SJSA1 (cell line): Measurements from ENCODE around the gene RING1. TPM values are rescaled to one million over a fixed set of nuclear protein-coding genes. Genes with fewer than 3 reads are reported as not detected.

Experiments used
- DNase-seq, 2 experiments: peaks; one replicate each; pipeline ENCODE4 v3.0.0-alpha.2; 2015 to 2020; ENCODE audit warnings: low spot score in 2 of 2, low read depth in 1 of 2
- H3K27ac ChIP-seq: fragments of 250-450 bp; sonication (Bioruptor Pico); 2 replicates; pipeline ENCODE4 v1.5.1; 2020; ENCODE audit warnings: mild to moderate bottlenecking, moderate library complexity
- H3K27me3 ChIP-seq: fragments of 250-450 bp; sonication (Bioruptor Pico); replicated peaks from 2 replicates; pipeline ENCODE4 v1.5.1; 2020; ENCODE audit warnings: mild to moderate bottlenecking, moderate library complexity
- H3K36me3 ChIP-seq: fragments of 250-450 bp; sonication (Bioruptor Pico); 2 replicates; pipeline ENCODE4 v1.5.1; 2020; ENCODE audit warnings: mild to moderate bottlenecking
- H3K4me1 ChIP-seq: fragments of 250-450 bp; sonication (Bioruptor Pico); replicated peaks from 2 replicates; pipeline ENCODE4 v1.6.1; 2021; ENCODE audit warnings: mild to moderate bottlenecking
- H3K4me3 ChIP-seq: fragments of 250-450 bp; sonication (Bioruptor Pico); 2 replicates; pipeline ENCODE4 v1.5.1; 2020; ENCODE audit warnings: mild to moderate bottlenecking
- H3K9me3 ChIP-seq: fragments of 250-450 bp; sonication (Bioruptor Pico); replicated peaks from 2 replicates; pipeline ENCODE4 v1.5.1; 2020; ENCODE audit warnings: mild to moderate bottlenecking
- total RNA-seq: library from RNA; depleted of rRNA; stranded (reverse); fragments of >200 nt; shearing (Covaris generic); gene quantifications from 2 replicates; pipeline ENCODE4 v1.2.3, GENCODE V29; 2014

Gene RING1
- total RNA-seq, 1 experiment from 2014 or later = 32.5 TPM

DNA sequence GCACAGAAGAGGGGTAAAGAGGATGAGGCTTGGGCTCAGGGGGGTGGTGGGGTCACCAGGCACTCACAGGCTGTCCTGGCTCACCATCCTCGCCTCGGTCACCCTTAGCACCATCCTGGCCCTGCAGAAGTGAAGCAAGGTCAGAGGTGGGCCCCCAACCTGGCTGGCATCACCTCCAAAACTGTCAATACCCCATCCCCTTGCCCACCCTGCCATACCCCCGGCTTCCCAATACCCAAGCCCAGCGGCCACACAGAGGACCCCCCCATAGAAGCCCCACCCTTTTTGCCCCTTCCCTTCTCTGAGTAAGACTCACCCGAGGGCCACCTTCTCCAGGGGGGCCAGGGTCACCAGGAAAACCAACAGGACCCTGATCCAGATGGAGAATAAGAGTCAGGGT, 39.7 kb upstream of the RING1 start:
- no peaks in the 10 kb centered on the region for H3K4me1 ChIP-seq
- no peak overlapping the region for H3K27ac ChIP-seq
- H3K9me3 ChIP-seq = no peaks in the 10 kb centered on the region
- no peaks in the 10 kb centered on the region for H3K27me3 ChIP-seq
- no peaks in the 10 kb centered on the region for H3K36me3 ChIP-seq
- H3K4me3 ChIP-seq = no peak overlapping the region
- no peak for DNase-seq

GRCh38 chr6:33169291-33170175, 38.8 kb upstream of the RING1 start:
- H3K4me1 ChIP-seq = no peaks in the 10 kb centered on the region
- H3K9me3 ChIP-seq = no peaks in the 10 kb centered on the region
- H3K27ac ChIP-seq = no peak overlapping the region
- no peaks in the 10 kb centered on the region for H3K27me3 ChIP-seq
- DNase-seq = no peak
- H3K36me3 ChIP-seq = no peaks in the 10 kb centered on the region
- no peak overlapping the region for H3K4me3 ChIP-seq

- Histone ChIP-seq H3K4me3 (no peak overlapping the region), H3K4me1 (no peaks in the 10 kb centered on the region), H3K36me3 (no peaks in the 10 kb centered on the region), H3K27ac (no peak overlapping the region), H3K27me3 (no peaks in the 10 kb centered on the region), H3K9me3 (no peaks in the 10 kb centered on the region)
- no peak for DNase-seq
Measured at GRCh38 chr6:33170176-33171015, 37.9 kb upstream of the RING1 start.

- Histone ChIP-seq H3K9me3 (no peaks in the 10 kb centered on the region), H3K4me3 (no peak overlapping the region), H3K36me3 (no peaks in the 10 kb centered on the region), H3K27me3 (no peaks in the 10 kb centered on the region), H3K27ac (no peak overlapping the region), H3K4me1 (no peaks in the 10 kb centered on the region)
- no peak for DNase-seq
Measured at GRCh38 chr6:33171016-33171879, 37.1 kb upstream of the RING1 start.

- H3K36me3 ChIP-seq = no peaks in the 10 kb centered on the region
- H3K9me3 ChIP-seq = no peaks in the 10 kb centered on the region
- no peaks in the 10 kb centered on the region for H3K4me1 ChIP-seq
- H3K27ac ChIP-seq = no peak overlapping the region
- H3K27me3 ChIP-seq = no peaks in the 10 kb centered on the region
- H3K4me3 ChIP-seq = no peak overlapping the region
- no peak for DNase-seq
Measured at GRCh38 chr6:33171880-33172687, 36.2 kb upstream of the RING1 start.

- no peak for DNase-seq
- H3K27ac ChIP-seq = no peak overlapping the region
- no peak overlapping the region for H3K4me3 ChIP-seq
- H3K36me3 ChIP-seq = no peaks in the 10 kb centered on the region
- H3K27me3 ChIP-seq = no peaks in the 10 kb centered on the region
- no peaks in the 10 kb centered on the region for H3K4me1 ChIP-seq
- no peaks in the 10 kb centered on the region for H3K9me3 ChIP-seq
Measured at GRCh38 chr6:33172688-33173534, 35.4 kb upstream of the RING1 start.

DNA sequence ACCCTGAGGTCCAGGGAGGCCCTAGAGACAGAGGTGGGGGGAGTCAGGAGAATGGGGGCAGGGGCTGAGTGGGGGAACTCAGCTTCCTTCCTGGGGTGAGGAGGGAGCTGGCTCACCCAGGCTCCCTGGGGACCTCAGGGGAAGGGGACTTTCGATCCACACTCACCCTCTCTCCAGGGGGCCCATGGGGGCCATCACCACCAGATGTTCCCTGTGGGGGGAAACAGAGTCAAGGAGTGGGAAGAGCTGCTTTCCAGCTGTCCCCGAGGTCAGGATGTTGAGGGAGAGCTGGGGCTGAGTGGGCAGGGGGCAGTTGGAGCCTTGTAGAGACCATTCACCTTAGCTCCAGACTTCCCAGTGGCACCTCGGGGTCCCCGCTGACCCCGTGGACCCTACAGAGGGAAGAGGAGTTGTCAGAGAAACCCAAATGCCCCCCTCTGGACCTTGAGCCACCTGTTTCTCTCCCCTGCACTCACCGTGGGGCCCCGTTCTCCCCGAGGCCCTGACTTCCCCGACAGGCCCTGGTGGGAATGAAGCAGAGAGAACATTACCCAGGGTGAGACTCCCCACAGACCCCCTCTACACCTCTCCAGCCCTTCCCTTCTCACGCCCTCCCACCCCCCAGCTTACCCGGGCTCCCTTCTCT, 34.6 kb upstream of the RING1 start:
- H3K9me3 ChIP-seq = no peaks in the 10 kb centered on the region
- no peak overlapping the region for H3K27ac ChIP-seq
- no peak for DNase-seq
- no peaks in the 10 kb centered on the region for H3K27me3 ChIP-seq
- no peaks in the 10 kb centered on the region for H3K4me1 ChIP-seq
- no peak overlapping the region for H3K4me3 ChIP-seq
- H3K36me3 ChIP-seq = no peaks in the 10 kb centered on the region

GRCh38 chr6:33174784-33175183, 33.5 kb upstream of the RING1 start:
- H3K4me1 ChIP-seq = no peaks in the 10 kb centered on the region
- H3K9me3 ChIP-seq = no peaks in the 10 kb centered on the region
- H3K36me3 ChIP-seq = no peaks in the 10 kb centered on the region
- H3K27me3 ChIP-seq = no peaks in the 10 kb centered on the region
- DNase-seq = no peak
- no peak overlapping the region for H3K4me3 ChIP-seq
- no peak overlapping the region for H3K27ac ChIP-seq

- no peaks in the 10 kb centered on the region for H3K27me3 ChIP-seq
- H3K9me3 ChIP-seq = no peaks in the 10 kb centered on the region
- no peak for DNase-seq
- no peaks in the 10 kb centered on the region for H3K36me3 ChIP-seq
- no peak overlapping the region for H3K4me3 ChIP-seq
- no peak overlapping the region for H3K27ac ChIP-seq
- H3K4me1 ChIP-seq = no peaks in the 10 kb centered on the region
Measured at GRCh38 chr6:33175436-33176069, 32.7 kb upstream of the RING1 start.

DNA sequence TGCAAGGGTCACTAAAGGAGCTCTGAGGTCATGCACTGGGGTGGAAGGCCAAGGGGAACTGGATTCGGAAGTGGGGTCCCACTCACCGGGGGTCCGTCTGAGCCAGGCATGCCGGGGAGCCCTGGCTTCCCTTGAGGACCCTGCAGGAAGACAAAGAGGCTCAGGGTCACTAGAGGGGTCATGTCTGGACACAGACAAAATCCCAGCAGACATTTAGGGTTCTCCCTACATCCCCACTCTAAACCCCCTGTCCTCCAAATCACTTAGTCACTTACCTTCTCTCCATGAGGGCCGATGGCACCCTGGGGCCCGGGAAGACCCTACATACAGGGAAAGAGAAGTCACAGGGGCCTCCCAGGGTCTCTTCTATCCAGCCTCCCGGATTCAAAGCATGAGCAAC, 31.4 kb upstream of the RING1 start:
- no peak overlapping the region for H3K27ac ChIP-seq
- no peaks in the 10 kb centered on the region for H3K4me1 ChIP-seq
- no peaks in the 10 kb centered on the region for H3K27me3 ChIP-seq
- H3K9me3 ChIP-seq = no peaks in the 10 kb centered on the region
- no peak overlapping the region for H3K4me3 ChIP-seq
- no peak for DNase-seq
- no peaks in the 10 kb centered on the region for H3K36me3 ChIP-seq

- Histone ChIP-seq H3K9me3 (no peaks in the 10 kb centered on the region), H3K4me1 (no peaks in the 10 kb centered on the region), H3K4me3 (no peak overlapping the region), H3K36me3 (no peaks in the 10 kb centered on the region), H3K27me3 (no peaks in the 10 kb centered on the region), H3K27ac (no peak overlapping the region)
- no peak for DNase-seq
Measured at GRCh38 chr6:33177552-33178446, 30.5 kb upstream of the RING1 start.
